ENCODE data around the gene SESTD1.

- TF ChIP-seq POLR2A (IDR thresholded peaks at IDR 0.05) (no peak), CTCF (IDR thresholded peaks at IDR 0.05) (no peak)
Observed at GRCh38 chr2:179125404-179125803, 139.2 kb downstream of the SESTD1 start.

Data from heart left ventricle (tissue), 13 donors.